Neural progenitor cell (in vitro differentiated cells): ENCODE measurements around the gene TMEM253. TPM values are rescaled to one million over a fixed set of nuclear protein-coding genes. Genes with fewer than 3 reads are reported as not detected.
A peak's percentile ranks its signal among the peaks of the same experiment; 100 is the strongest.

Source experiments
- DNase-seq: peaks from one replicate; pipeline ENCODE4 v3.0.0-alpha.2; 2016; ENCODE audit warnings: low spot score
- H2AFZ ChIP-seq: fragments of 200-600 bp; sonication (generic); replicated peaks from 2 replicates; pipeline ENCODE4 v1.6.1; 2016; ENCODE audit warnings: antibody characterized with exemption
- H3F3A ChIP-seq: fragments of 200-600 bp; sonication (generic); 2 replicates; pipeline ENCODE4 v1.6.1; 2016; ENCODE audit warnings: antibody characterized with exemption, low read depth
- H3K27ac ChIP-seq: fragments of 200-600 bp; sonication (generic); 2 replicates; pipeline ENCODE4 v1.5.1; 2016; ENCODE audit warnings: mild to moderate bottlenecking
- H3K27me3 ChIP-seq: fragments of 200-600 bp; sonication (generic); 2 replicates; pipeline ENCODE4 v1.6.1; 2016; ENCODE audit warnings: mild to moderate bottlenecking, moderate library complexity
- H3K36me3 ChIP-seq: fragments of 200-600 bp; sonication (generic); 2 replicates; pipeline ENCODE4 v1.5.1; 2016
- H3K4me1 ChIP-seq: fragments of 200-600 bp; sonication (generic); 2 replicates; pipeline ENCODE4 v1.6.1; 2016; ENCODE audit warnings: mixed run types
- H3K4me2 ChIP-seq: fragments of 200-600 bp; sonication (generic); 2 replicates; pipeline ENCODE4 v1.6.1; 2016
- H3K4me3 ChIP-seq: fragments of 200-600 bp; sonication (generic); 2 replicates; pipeline ENCODE4 v1.5.1; 2016
- H3K79me2 ChIP-seq: fragments of 200-600 bp; sonication (generic); 2 replicates; pipeline ENCODE4 v1.6.1; 2016; ENCODE audit warnings: low read depth
- H3K9ac ChIP-seq: fragments of 200-600 bp; sonication (generic); 2 replicates; pipeline ENCODE4 v1.6.1; 2016
- H3K9me3 ChIP-seq: fragments of 200-600 bp; sonication (generic); 2 replicates; pipeline ENCODE4 v1.5.1; 2016; ENCODE audit warnings: low read depth
- H4K20me1 ChIP-seq: fragments of 200-600 bp; sonication (generic); 2 replicates; pipeline ENCODE4 v1.6.1; 2016; ENCODE audit warnings: low read depth
- H3K27ac Mint-ChIP-seq: 3 replicates; pipeline ENCODE4 v1.8.0; 2021; ENCODE audit warnings: mixed read lengths
- H3K27me3 Mint-ChIP-seq: 2 replicates; pipeline ENCODE4 v1.8.0; 2022; ENCODE audit warnings: low read depth, mild to moderate bottlenecking, inconsistent platforms, moderate library complexity, mixed read lengths; ENCODE audit not compliant: insufficient read depth
- H3K36me3 Mint-ChIP-seq: 3 replicates; pipeline ENCODE4 v1.8.0; 2021; ENCODE audit warnings: mixed read lengths
- H3K4me1 Mint-ChIP-seq: 3 replicates; pipeline ENCODE4 v1.8.0; 2021; ENCODE audit warnings: mixed read lengths
- H3K4me3 Mint-ChIP-seq: 3 replicates; pipeline ENCODE4 v1.8.0; 2021; ENCODE audit warnings: mild to moderate bottlenecking, moderate library complexity, mixed read lengths
- H3K9me3 Mint-ChIP-seq: 3 replicates; pipeline ENCODE4 v1.8.0; 2020; ENCODE audit warnings: mixed read lengths
- EZH2 ChIP-seq: fragments of 200-600 bp; sonication (generic); IDR thresholded peaks from 2 replicates; pipeline ENCODE4 v1.6.1; 2017; ENCODE audit warnings: antibody characterized with exemption, mild to moderate bottlenecking, moderate library complexity
- EZH2phosphoT487 ChIP-seq: fragments of 200-600 bp; sonication (generic); IDR thresholded peaks from 2 replicates; pipeline ENCODE4 v1.6.1; 2017; ENCODE audit warnings: antibody characterized with exemption
- total RNA-seq: library from RNA; depleted of rRNA; stranded (reverse); fragments of >200 nt; gene quantifications from 2 replicates; pipeline ENCODE4 v1.2.3, GENCODE V29; 2015; ENCODE audit warnings: low replicate concordance
- TF ChIP-seq, protein P1 (sequence below): fragments of 200-600 bp; sonication (generic); IDR thresholded peaks from 2 replicates; pipeline ENCODE4 v1.5.1; 2017; ENCODE audit warnings: antibody characterized with exemption, mild to moderate bottlenecking

TMEM253 gene
- total RNA-seq, 1 donor from 2014 or later: 0.22 TPM

DNA sequence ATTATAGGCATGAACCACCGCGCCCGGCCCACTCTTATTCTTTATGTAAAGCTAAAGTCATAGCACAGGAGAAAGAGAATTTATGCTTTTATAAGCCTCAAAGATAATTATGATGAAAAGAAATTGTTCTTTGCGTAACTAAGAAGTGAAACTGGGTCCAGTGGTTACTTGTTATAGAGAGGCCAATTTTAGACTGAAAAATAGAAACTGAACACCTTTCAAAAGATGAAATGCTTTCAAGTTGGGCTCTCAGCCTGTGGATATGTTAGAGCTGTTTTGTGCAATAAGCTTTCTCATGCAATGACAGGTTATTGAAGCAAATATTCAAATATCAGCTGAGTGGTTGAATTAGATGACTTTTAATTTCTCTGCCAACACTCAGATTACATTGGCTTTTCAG lies 7.9 kb downstream of the TMEM253 start:
- DNase-seq: no peak
- Histone ChIP-seq H2AFZ (no peak overlapping the region), H3F3A (peaks cover 19% of the 10 kb centered on the region), H3K4me3 (no peak overlapping the region), H3K36me3 (no peaks in the 10 kb centered on the region), H3K4me2 (no peak overlapping the region), H3K9ac (no peak overlapping the region), H3K79me2 (peaks cover 9% of the 10 kb centered on the region), H3K4me1 (peaks cover 14% of the 10 kb centered on the region), H3K27ac (no peak overlapping the region), H3K9me3 (no peaks in the 10 kb centered on the region), H4K20me1 (no peaks in the 10 kb centered on the region), H3K27me3 (no peaks in the 10 kb centered on the region)
- Mint-ChIP-seq H3K36me3 (no peaks in the 10 kb centered on the region), H3K9me3 (no peaks in the 10 kb centered on the region), H3K27me3 (peaks cover 2% of the 10 kb centered on the region), H3K27ac (no peak overlapping the region), H3K4me1 (peaks cover 36% of the 10 kb centered on the region), H3K4me3 (no peak overlapping the region)
- no peak for TF ChIP-seq EZH2phosphoT487
- no peak for TF ChIP-seq EZH2
- TF ChIP-seq, protein P1, sequence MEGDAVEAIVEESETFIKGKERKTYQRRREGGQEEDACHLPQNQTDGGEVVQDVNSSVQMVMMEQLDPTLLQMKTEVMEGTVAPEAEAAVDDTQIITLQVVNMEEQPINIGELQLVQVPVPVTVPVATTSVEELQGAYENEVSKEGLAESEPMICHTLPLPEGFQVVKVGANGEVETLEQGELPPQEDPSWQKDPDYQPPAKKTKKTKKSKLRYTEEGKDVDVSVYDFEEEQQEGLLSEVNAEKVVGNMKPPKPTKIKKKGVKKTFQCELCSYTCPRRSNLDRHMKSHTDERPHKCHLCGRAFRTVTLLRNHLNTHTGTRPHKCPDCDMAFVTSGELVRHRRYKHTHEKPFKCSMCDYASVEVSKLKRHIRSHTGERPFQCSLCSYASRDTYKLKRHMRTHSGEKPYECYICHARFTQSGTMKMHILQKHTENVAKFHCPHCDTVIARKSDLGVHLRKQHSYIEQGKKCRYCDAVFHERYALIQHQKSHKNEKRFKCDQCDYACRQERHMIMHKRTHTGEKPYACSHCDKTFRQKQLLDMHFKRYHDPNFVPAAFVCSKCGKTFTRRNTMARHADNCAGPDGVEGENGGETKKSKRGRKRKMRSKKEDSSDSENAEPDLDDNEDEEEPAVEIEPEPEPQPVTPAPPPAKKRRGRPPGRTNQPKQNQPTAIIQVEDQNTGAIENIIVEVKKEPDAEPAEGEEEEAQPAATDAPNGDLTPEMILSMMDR: no peak

DNA sequence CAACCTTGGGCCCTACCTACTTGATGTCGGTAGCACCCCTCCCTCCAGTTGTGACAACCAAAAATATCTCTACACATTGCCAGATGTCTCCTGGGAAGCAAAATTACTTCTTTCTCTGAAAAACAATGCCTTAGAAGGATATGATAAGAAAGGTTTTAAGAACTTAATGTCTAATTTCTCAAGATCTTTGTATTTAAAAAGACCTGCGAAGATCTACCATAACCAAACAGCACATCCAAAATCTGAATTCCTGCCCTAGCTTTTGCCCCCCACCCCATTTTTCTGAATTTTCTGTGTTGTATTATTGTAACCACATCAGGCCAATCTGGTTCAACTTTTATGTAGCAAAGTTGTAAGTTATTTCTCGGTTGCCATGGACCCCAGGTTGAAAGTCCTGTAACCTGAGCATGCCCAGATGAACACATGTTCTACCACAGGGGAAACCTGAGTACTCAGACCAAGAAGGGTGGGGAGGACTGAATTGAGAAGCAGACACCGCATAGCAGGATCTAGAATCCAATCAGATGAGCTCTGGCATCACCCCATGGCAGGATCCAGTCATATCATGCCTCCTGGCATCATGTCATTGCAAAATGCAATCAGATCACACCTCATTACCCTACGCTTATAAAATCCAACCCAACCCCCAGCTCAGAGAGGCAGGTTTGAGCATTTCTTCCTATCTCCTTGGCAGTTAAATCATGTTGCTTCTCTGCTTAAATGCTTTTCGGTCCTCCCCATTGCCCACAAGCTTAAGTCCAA lies 8.7 kb downstream of the TMEM253 start:
- Mint-ChIP-seq H3K9me3 (no peaks in the 10 kb centered on the region), H3K27me3 (peaks cover 2% of the 10 kb centered on the region), H3K36me3 (no peaks in the 10 kb centered on the region), H3K4me3 (no peak overlapping the region), H3K4me1 (peaks cover 34% of the 10 kb centered on the region), H3K27ac (peak overlapping the region; percentile 26)
- Histone ChIP-seq H3K4me2 (peak overlapping the region; percentile 14), H3K4me3 (no peak overlapping the region), H4K20me1 (no peaks in the 10 kb centered on the region), H3K4me1 (peaks cover 14% of the 10 kb centered on the region), H2AFZ (no peak overlapping the region), H3F3A (peaks cover 11% of the 10 kb centered on the region), H3K9ac (no peak overlapping the region), H3K79me2 (peaks cover 9% of the 10 kb centered on the region), H3K9me3 (no peaks in the 10 kb centered on the region), H3K27ac (no peak overlapping the region), H3K27me3 (no peaks in the 10 kb centered on the region), H3K36me3 (no peaks in the 10 kb centered on the region)
- no peak for TF ChIP-seq EZH2
- TF ChIP-seq, protein P1: no peak
- no peak for TF ChIP-seq EZH2phosphoT487
- no peak for DNase-seq

DNA sequence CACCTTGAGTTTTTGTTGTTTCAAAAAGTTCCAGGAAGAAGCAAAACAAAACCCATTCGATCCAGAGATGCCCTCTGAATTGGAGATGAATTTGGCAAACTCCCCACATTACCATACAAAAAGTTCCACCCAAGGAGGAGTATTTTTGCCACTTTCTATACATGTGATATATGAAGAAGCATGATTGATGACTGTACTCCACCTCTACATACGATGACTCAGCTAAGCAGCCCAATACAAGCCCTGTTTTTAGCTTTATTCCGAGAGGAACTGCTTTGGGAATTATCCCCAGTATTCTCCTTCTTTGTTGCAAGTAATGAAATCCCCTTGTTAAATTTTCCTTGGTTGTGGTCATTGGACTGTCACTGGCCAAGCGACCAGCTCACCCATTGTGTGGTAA lies 11.4 kb downstream of the TMEM253 start:
- no peaks in the 10 kb centered on the region for H3K36me3 ChIP-seq
- H2AFZ ChIP-seq: peak overlapping the region; percentile 1
- Mint-ChIP-seq H3K27ac (no peak overlapping the region), H3K36me3 (no peaks in the 10 kb centered on the region), H3K9me3 (no peaks in the 10 kb centered on the region), H3K4me1 (peaks cover 11% of the 10 kb centered on the region), H3K4me3 (no peak overlapping the region), H3K27me3 (peaks cover 2% of the 10 kb centered on the region)
- no peak overlapping the region for H3K4me2 ChIP-seq
- no peak overlapping the region for H3K9ac ChIP-seq
- no peaks in the 10 kb centered on the region for H3K4me1 ChIP-seq
- H3K27ac ChIP-seq: no peak overlapping the region
- H3F3A ChIP-seq: peaks cover 2% of the 10 kb centered on the region
- TF ChIP-seq EZH2phosphoT487: no peak
- TF ChIP-seq, protein P1: no peak
- no peak for TF ChIP-seq EZH2
- no peak for DNase-seq
- no peaks in the 10 kb centered on the region for H3K79me2 ChIP-seq
- H3K4me3 ChIP-seq: no peak overlapping the region
- H4K20me1 ChIP-seq: no peaks in the 10 kb centered on the region
- no peaks in the 10 kb centered on the region for H3K9me3 ChIP-seq
- H3K27me3 ChIP-seq: no peaks in the 10 kb centered on the region
